HFFc6 (cell line): ENCODE results near the gene STAT4. TPM values are rescaled to one million over a fixed set of nuclear protein-coding genes. Genes with fewer than 3 reads are reported as not detected.

Source experiments
- DNase-seq: peaks from one replicate; pipeline ENCODE4 v3.0.0-alpha.2; 2018
- H3K27ac Mint-ChIP-seq: 2 replicates; pipeline ENCODE4 v1.8.0; 2020; ENCODE audit warnings: mild to moderate bottlenecking, mixed read lengths
- H3K27me3 Mint-ChIP-seq: 2 replicates; pipeline ENCODE4 v1.8.0; 2021; ENCODE audit warnings: mild to moderate bottlenecking, moderate library complexity, mixed read lengths; ENCODE audit not compliant: insufficient read depth
- H3K36me3 Mint-ChIP-seq: 2 replicates; pipeline ENCODE4 v1.8.0; 2021; ENCODE audit warnings: low read depth, mixed read lengths
- H3K4me1 Mint-ChIP-seq: 2 replicates; pipeline ENCODE4 v1.8.0; 2020; ENCODE audit warnings: low read depth, mixed read lengths
- H3K4me3 Mint-ChIP-seq: 2 replicates; pipeline ENCODE4 v1.8.0; 2020; ENCODE audit warnings: mild to moderate bottlenecking, moderate library complexity, mixed read lengths
- H3K9me3 Mint-ChIP-seq: 2 replicates; pipeline ENCODE4 v1.8.0; 2020; ENCODE audit warnings: mild to moderate bottlenecking, mixed read lengths
- CTCF ChIP-seq: fragments of 200-600 bp; sonication (generic); IDR thresholded peaks from 2 replicates; pipeline ENCODE4 v1.5.0; 2021; ENCODE audit warnings: antibody characterized with exemption, mild to moderate bottlenecking
- long read RNA-seq: library from polyadenylated mRNA; unstranded; transcript quantifications from one replicate; pipeline ENCODE4 v2.0.0, GENCODE V29; 2019
- total RNA-seq, 6 experiments: library from RNA; stranded (reverse); fragmentation: NEBNext Ultra II Directional; extraction: Animal tissue kit (Norgen Biotek cat#: 25700); gene quantifications; 2 replicates in 1 of 6; 3 replicates in 5 of 6; pipeline ENCODE4 v1.2.3, GENCODE V29; 2021

STAT4 gene
- total RNA-seq, result 1 to 10 TPM in 1 of 6 experiments, under 1 TPM in 5; 0.31 to 1.1 (median 0.47) TPM
- long read RNA-seq, result 0 reads

GRCh38 chr2:191150600-191151330, at the start of gene STAT4:
STAT4 (minus strand) TSS chr2:191150994; CDS start chr2:191148203, 2,791 bp downstream.
- no peak for DNase-seq
- TF ChIP-seq CTCF, result no peak
- H3K27ac Mint-ChIP-seq, result no peak within 1 kb of the TSS

GRCh38 chr2:191199929-191200512, 49.2 kb upstream of the STAT4 start:
- Mint-ChIP-seq H3K36me3 (peaks cover 6% of the 10 kb centered on the region; the same call in 1 of the 2 replicates), H3K4me1 (peaks cover 27% of the 10 kb centered on the region), H3K27me3 (no peaks in the 10 kb centered on the region), H3K9me3 (peaks cover 15% of the 10 kb centered on the region), H3K4me3 (no peak overlapping the region), H3K27ac (no peak overlapping the region)
- DNase-seq, result no peak
- TF ChIP-seq CTCF, result no peak

More at GRCh38 chr2:191150600-191151330, at the start of gene STAT4:
- Mint-ChIP-seq H3K9me3 (no peaks in the 10 kb centered on the region), H3K27me3 (peaks cover 9% of the 10 kb centered on the region; the same call in 1 of the 2 replicates), H3K4me3 (peak within 1 kb of the TSS; percentile 82), H3K36me3 (no peaks in the 10 kb centered on the region), H3K4me1 (peaks cover 30% of the 10 kb centered on the region)

- Mint-ChIP-seq H3K4me1 (peaks cover 23% of the 10 kb centered on the region), H3K27ac (no peak overlapping the region), H3K4me3 (no peak overlapping the region), H3K9me3 (peaks cover 8% of the 10 kb centered on the region), H3K36me3 (peaks cover 6% of the 10 kb centered on the region; the same call in 1 of the 2 replicates), H3K27me3 (no peaks in the 10 kb centered on the region)
- no peak for DNase-seq
- TF ChIP-seq CTCF, result no peak
Observed at GRCh38 chr2:191198271-191198670, 47.5 kb upstream of the STAT4 start.

- DNase-seq, result no peak
- no peak overlapping the region for H3K27ac Mint-ChIP-seq
- no peak for TF ChIP-seq CTCF
- no peaks in the 10 kb centered on the region for H3K9me3 Mint-ChIP-seq
- H3K4me3 Mint-ChIP-seq, result no peak overlapping the region
- H3K36me3 Mint-ChIP-seq, result no peaks in the 10 kb centered on the region
- peaks cover 12% of the 10 kb centered on the region for H3K4me1 Mint-ChIP-seq
- H3K27me3 Mint-ChIP-seq, result no peaks in the 10 kb centered on the region
Observed at GRCh38 chr2:191197096-191197495, 46.3 kb upstream of the STAT4 start.

- H3K27me3 Mint-ChIP-seq, result no peaks in the 10 kb centered on the region
- no peak overlapping the region for H3K27ac Mint-ChIP-seq
- H3K4me1 Mint-ChIP-seq, result peaks cover 1% of the 10 kb centered on the region
- H3K36me3 Mint-ChIP-seq, result no peaks in the 10 kb centered on the region
- H3K4me3 Mint-ChIP-seq, result no peak overlapping the region
- DNase-seq, result no peak
- H3K9me3 Mint-ChIP-seq, result no peaks in the 10 kb centered on the region
- no peak for TF ChIP-seq CTCF
Observed at GRCh38 chr2:191195021-191195420, 44.2 kb upstream of the STAT4 start.
